Measurements from ENCODE around the gene SSBP2. TPM values are rescaled to one million over a fixed set of nuclear protein-coding genes. Genes with fewer than 3 reads are reported as not detected.

SSBP2 gene
- total and polyA plus RNA-seq, 8 donors = 0.87 to 86.2 (median 24.6) TPM

DNA sequence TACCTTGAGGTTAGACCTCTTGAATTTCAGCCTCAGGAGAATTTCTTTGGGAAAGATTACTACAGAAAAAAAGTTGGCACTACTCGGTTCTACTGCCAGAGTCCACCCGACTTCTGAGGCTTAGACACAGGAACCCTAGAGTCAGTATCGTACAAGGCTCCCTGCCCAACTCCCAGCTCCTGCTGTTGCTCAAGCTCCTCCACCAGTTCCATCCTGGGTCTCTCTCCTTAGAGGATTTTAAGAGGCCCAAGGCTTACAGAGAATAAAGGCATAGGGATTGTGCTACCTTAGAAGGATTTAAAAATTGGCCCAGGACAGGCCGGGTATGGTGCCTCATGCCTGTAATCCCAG is 29.0 kb upstream of the SSBP2 start:
- peak overlapping the region in 4 of 5 donors; percentile 74 to 83 (median 81) for H3K27ac ChIP-seq
- no peaks in the 10 kb centered on the region for H3K27me3 ChIP-seq
- peaks cover 11 to 42% (median 27%) of the 10 kb centered on the region in 4 donors for H3K4me1 ChIP-seq
- intact Hi-C loops (cut with DNase I; ENCODE audit: low total_unique reads) = no loop called here
- H3K36me3 ChIP-seq = no peaks in the 10 kb centered on the region
- no peak overlapping the region for H3K4me3 ChIP-seq
- H3K9me3 ChIP-seq = no peaks in the 10 kb centered on the region
- no peak for TF ChIP-seq POLR2AphosphoS5 (IDR thresholded peaks at IDR 0.05)
- TF ChIP-seq POLR2A (IDR thresholded peaks at IDR 0.05) = no peak
- no peak for TF ChIP-seq EP300 (IDR thresholded peaks at IDR 0.05)
- TF ChIP-seq, protein P1, sequence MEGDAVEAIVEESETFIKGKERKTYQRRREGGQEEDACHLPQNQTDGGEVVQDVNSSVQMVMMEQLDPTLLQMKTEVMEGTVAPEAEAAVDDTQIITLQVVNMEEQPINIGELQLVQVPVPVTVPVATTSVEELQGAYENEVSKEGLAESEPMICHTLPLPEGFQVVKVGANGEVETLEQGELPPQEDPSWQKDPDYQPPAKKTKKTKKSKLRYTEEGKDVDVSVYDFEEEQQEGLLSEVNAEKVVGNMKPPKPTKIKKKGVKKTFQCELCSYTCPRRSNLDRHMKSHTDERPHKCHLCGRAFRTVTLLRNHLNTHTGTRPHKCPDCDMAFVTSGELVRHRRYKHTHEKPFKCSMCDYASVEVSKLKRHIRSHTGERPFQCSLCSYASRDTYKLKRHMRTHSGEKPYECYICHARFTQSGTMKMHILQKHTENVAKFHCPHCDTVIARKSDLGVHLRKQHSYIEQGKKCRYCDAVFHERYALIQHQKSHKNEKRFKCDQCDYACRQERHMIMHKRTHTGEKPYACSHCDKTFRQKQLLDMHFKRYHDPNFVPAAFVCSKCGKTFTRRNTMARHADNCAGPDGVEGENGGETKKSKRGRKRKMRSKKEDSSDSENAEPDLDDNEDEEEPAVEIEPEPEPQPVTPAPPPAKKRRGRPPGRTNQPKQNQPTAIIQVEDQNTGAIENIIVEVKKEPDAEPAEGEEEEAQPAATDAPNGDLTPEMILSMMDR (IDR thresholded peaks at IDR 0.05) = no peak
- DNase-seq = no peak
- 56 to 62% (median 59%) methylated on average over 4 of the region's 4 CpGs for WGBS, 5 donors

GRCh38 chr5:81779125-81779915 is 28.4 kb upstream of the SSBP2 start:
- WGBS, 5 donors = 1 to 4% (median 2%) methylated on average over 5 of the region's 5 CpGs
- H3K4me3 ChIP-seq = peak overlapping the region; percentile 14 to 27 (median 15)
- intact Hi-C loops (cut with DNase I; ENCODE audit: low total_unique reads) = no loop called here
- H3K9me3 ChIP-seq = no peaks in the 10 kb centered on the region
- DNase-seq = peak; percentile 70 to 81
- H3K36me3 ChIP-seq = no peaks in the 10 kb centered on the region
- no peak for TF ChIP-seq POLR2A (IDR thresholded peaks at IDR 0.05)
- TF ChIP-seq, protein P1 (IDR thresholded peaks at IDR 0.05) = no peak
- peak in 1 of 3 donors; percentile 31 for TF ChIP-seq POLR2AphosphoS5 (IDR thresholded peaks at IDR 0.05)
- no peak for TF ChIP-seq EP300 (IDR thresholded peaks at IDR 0.05)
- H3K27me3 ChIP-seq = no peaks in the 10 kb centered on the region
- H3K27ac ChIP-seq = peak overlapping the region; percentile 60 to 83 (median 81)
- H3K4me1 ChIP-seq = peaks cover 11 to 42% (median 27%) of the 10 kb centered on the region in 4 donors

- Histone ChIP-seq H3K27me3 (no peaks in the 10 kb centered on the region), H3K36me3 (no peaks in the 10 kb centered on the region), H3K9me3 (no peaks in the 10 kb centered on the region), H3K4me3 (peak overlapping the region; percentile 14 to 27 (median 15)), H3K27ac (peak overlapping the region; percentile 68 to 83 (median 81)), H3K4me1 (peaks cover 11 to 41% (median 26%) of the 10 kb centered on the region in 4 donors)
- DNase-seq = no peak
- intact Hi-C loops (cut with DNase I; ENCODE audit: low total_unique reads) = no loop called here
- 4 to 25% (median 20%) methylated on average over 3 of the region's 3 CpGs for WGBS, 5 donors
- TF ChIP-seq, protein P1 (IDR thresholded peaks at IDR 0.05) = no peak
- TF ChIP-seq POLR2A (IDR thresholded peaks at IDR 0.05) (no peak), EP300 (IDR thresholded peaks at IDR 0.05) (no peak), POLR2AphosphoS5 (IDR thresholded peaks at IDR 0.05) (no peak)
Measured at GRCh38 chr5:81778642-81779041, 27.7 kb upstream of the SSBP2 start.

DNA sequence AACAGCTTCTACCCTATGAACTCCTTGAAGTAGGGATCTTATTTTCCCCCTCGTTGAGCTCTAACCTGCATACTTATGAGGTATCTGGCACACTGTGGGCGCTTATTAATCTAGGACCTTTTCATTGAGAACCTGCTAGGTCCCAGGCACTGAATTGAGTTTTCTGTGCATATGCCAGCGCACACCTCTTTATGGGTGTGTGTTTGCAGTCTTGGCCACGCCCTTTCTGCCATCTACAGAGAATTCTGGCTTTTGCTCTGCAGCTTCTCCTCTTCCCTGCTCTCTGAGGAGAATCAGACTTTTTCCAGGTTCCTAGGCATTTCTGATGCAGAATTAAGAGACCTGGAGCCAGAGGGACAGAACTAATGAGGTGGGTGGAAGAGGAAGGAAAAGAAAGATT is 25.4 kb upstream of the SSBP2 start:
- H3K4me1 ChIP-seq = peaks cover 11 to 38% (median 23%) of the 10 kb centered on the region in 4 donors
- no peaks in the 10 kb centered on the region for H3K9me3 ChIP-seq
- H3K36me3 ChIP-seq = no peaks in the 10 kb centered on the region
- peak in 1 of 2 donors; percentile 56 for DNase-seq
- H3K27ac ChIP-seq = no peak overlapping the region
- no peak overlapping the region for H3K4me3 ChIP-seq
- 33 to 62% (median 45%) methylated on average over 4 of the region's 4 CpGs for WGBS, 5 donors
- TF ChIP-seq POLR2AphosphoS5 (IDR thresholded peaks at IDR 0.05) (no peak), EP300 (IDR thresholded peaks at IDR 0.05) (no peak), POLR2A (IDR thresholded peaks at IDR 0.05) (no peak)
- TF ChIP-seq, protein P1 (IDR thresholded peaks at IDR 0.05) = no peak
- no peaks in the 10 kb centered on the region for H3K27me3 ChIP-seq
- intact Hi-C loops (cut with DNase I; ENCODE audit: low total_unique reads) = no loop called here

Measured in stomach (tissue), 9 donors.